Neuronal stem cell (in vitro differentiated cells): Measurements from ENCODE around the gene EIF4E.
"Not testable (repeated sequence)": the region's sequence is repeated elsewhere in the genome, so short reads cannot be mapped to it uniquely, and the experiment has no call there.

Source experiments
- DNase-seq: peaks from one replicate; pipeline ENCODE4 v3.0.0-alpha.2; 2013; ENCODE audit warnings: low spot score
- H2AFZ ChIP-seq: one replicate; pipeline ENCODE4 v1.6.1; 2013; ENCODE audit warnings: mild to moderate bottlenecking, low read length, inconsistent platforms
- H2AK5ac ChIP-seq: 2 replicates; pipeline ENCODE4 v1.6.1; 2013; ENCODE audit warnings: low read depth, mild to moderate bottlenecking, inconsistent platforms, low read length, moderate library complexity, mixed read lengths
- H2BK120ac ChIP-seq: 2 replicates; pipeline ENCODE4 v1.6.1; 2013; ENCODE audit warnings: low read depth, mild to moderate bottlenecking, inconsistent platforms, low read length, moderate library complexity, mixed read lengths
- H2BK12ac ChIP-seq: one replicate; pipeline ENCODE4 v1.6.1; 2013; ENCODE audit warnings: low read length, inconsistent platforms
- H2BK15ac ChIP-seq: 2 replicates; pipeline ENCODE4 v1.6.1; 2013; ENCODE audit warnings: mild to moderate bottlenecking, low read length, inconsistent platforms, mixed read lengths
- H2BK5ac ChIP-seq: one replicate; pipeline ENCODE4 v1.6.1; 2013; ENCODE audit warnings: inconsistent platforms, mild to moderate bottlenecking, low read length, moderate library complexity
- H3K14ac ChIP-seq: one replicate; pipeline ENCODE4 v1.6.1; 2013; ENCODE audit warnings: low read length, inconsistent platforms
- H3K18ac ChIP-seq: 2 replicates; pipeline ENCODE4 v1.6.1; 2013; ENCODE audit warnings: low read length, inconsistent platforms
- H3K23ac ChIP-seq: 2 replicates; pipeline ENCODE4 v1.6.1; 2013; ENCODE audit warnings: low read depth, mild to moderate bottlenecking, mixed read lengths, low read length, inconsistent platforms; ENCODE audit not compliant: poor library complexity
- H3K27ac ChIP-seq: replicated peaks from 3 replicates; pipeline ENCODE4 v1.5.1; 2013; ENCODE audit warnings: low read length, inconsistent platforms
- H3K27me3 ChIP-seq, 3 experiments: 2 replicates each; pipeline ENCODE4 v1.6.1; 2013; ENCODE audit warnings: low read length in 3 of 3, mild to moderate bottlenecking in 2 of 3, inconsistent platforms in 1 of 3, low read depth in 1 of 3, mixed read lengths in 1 of 3, moderate library complexity in 1 of 3; ENCODE audit not compliant: control insufficient read depth in 3 of 3, insufficient read depth in 3 of 3
- H3K36me3 ChIP-seq, 2 donors: replicated peaks in 1 of 2; 2 replicates each; pipeline ENCODE4 v1.6.1; 2013; ENCODE audit warnings: low read length in 2 of 2; ENCODE audit not compliant: control insufficient read depth in 2 of 2, insufficient read depth in 2 of 2
- H3K4ac ChIP-seq: 2 replicates; pipeline ENCODE4 v1.6.1; 2013; ENCODE audit warnings: inconsistent platforms, mild to moderate bottlenecking, low read length, moderate library complexity
- H3K4me1 ChIP-seq, 2 donors: 1 replicate in 1 of 2; 2 replicates in 1 of 2; pipeline ENCODE4 v1.6.1; 2013; ENCODE audit warnings: low read length in 2 of 2, low read depth in 1 of 2; ENCODE audit not compliant: control insufficient read depth in 2 of 2, insufficient read depth in 1 of 2
- H3K4me2 ChIP-seq: one replicate; pipeline ENCODE4 v1.6.1; 2013; ENCODE audit warnings: mild to moderate bottlenecking, low read length, inconsistent platforms; ENCODE audit not compliant: insufficient read depth, poor library complexity, severe bottlenecking
- H3K4me3 ChIP-seq, 2 donors: 2 replicates each; pipeline ENCODE4 v1.5.1; 2013; ENCODE audit warnings: low read length in 2 of 2, mild to moderate bottlenecking in 2 of 2, inconsistent platforms in 1 of 2, moderate library complexity in 1 of 2
- H3K79me1 ChIP-seq: one replicate; pipeline ENCODE4 v1.6.1; 2013; ENCODE audit warnings: low read depth, mild to moderate bottlenecking, inconsistent platforms, low read length, moderate library complexity
- H3K9ac ChIP-seq: one replicate; pipeline ENCODE4 v1.6.1; 2013; ENCODE audit warnings: mild to moderate bottlenecking, low read depth, low read length, inconsistent platforms; ENCODE audit not compliant: poor library complexity
- H3K9me3 ChIP-seq, 2 donors: replicated peaks in 1 of 2; 2 replicates each; pipeline versions ENCODE3 to v1.6.1; 2013; ENCODE audit warnings: low read length in 2 of 2, mild to moderate bottlenecking in 2 of 2, inconsistent platforms in 1 of 2, low read depth in 1 of 2, mixed read lengths in 1 of 2, moderate library complexity in 1 of 2; ENCODE audit not compliant: control insufficient read depth in 2 of 2, insufficient read depth in 1 of 2
- H4K8ac ChIP-seq: one replicate; pipeline ENCODE4 v1.6.1; 2013; ENCODE audit warnings: low read depth, mild to moderate bottlenecking, inconsistent platforms, low read length, moderate library complexity
- H4K91ac ChIP-seq: one replicate; pipeline ENCODE4 v1.6.1; 2013; ENCODE audit warnings: low read length, low read depth, mild to moderate bottlenecking, inconsistent platforms; ENCODE audit not compliant: poor library complexity
- WGBS, 2 donors: extraction: QIAGEN DNeasy Blood & Tissue Kit; methylation state at CpG; one replicate each; pipeline ENCODE4 v1.1.7; 2013; ENCODE audit warnings: missing lambda C conversion rate in 2 of 2, mixed read lengths in 1 of 2; ENCODE audit not compliant: insufficient read length in 2 of 2, insufficient replicate concordance in 1 of 2; ENCODE audit errors: extremely low coverage in 2 of 2; 5-methylcytosine and 5-hydroxymethylcytosine counted together

The EIF4E gene

GRCh38 chr4:98935633-98936032 is 6.7 kb upstream of the EIF4E start:
- H2BK120ac ChIP-seq: no peak overlapping the region
- no peak overlapping the region for H3K4me2 ChIP-seq
- WGBS, 2 donors: no CpG with 5 or more reads among the region's 4 CpGs
- no peak for DNase-seq
- H3K14ac ChIP-seq: no peak overlapping the region
- no peak overlapping the region for H3K18ac ChIP-seq
- H3K79me1 ChIP-seq: no peaks in the 10 kb centered on the region
- H2BK15ac ChIP-seq: no peak overlapping the region
- H3K9me3 ChIP-seq: peaks cover 0 to under 1% of the 10 kb centered on the region in 2 donors
- no peak overlapping the region for H4K8ac ChIP-seq
- H3K4ac ChIP-seq: no peak overlapping the region
- no peaks in the 10 kb centered on the region for H3K4me1 ChIP-seq
- H2AK5ac ChIP-seq: no peak overlapping the region
- H3K4me3 ChIP-seq: no peak overlapping the region
- H2AFZ ChIP-seq: no peak overlapping the region
- H3K23ac ChIP-seq: no peak overlapping the region
- H4K91ac ChIP-seq: no peak overlapping the region
- H3K36me3 ChIP-seq: no peaks in the 10 kb centered on the region
- no peaks in the 10 kb centered on the region for H3K27me3 ChIP-seq
- no peak overlapping the region for H2BK5ac ChIP-seq
- H3K9ac ChIP-seq: no peak overlapping the region
- H3K27ac ChIP-seq: no peak overlapping the region
- no peak overlapping the region for H2BK12ac ChIP-seq

GRCh38 chr4:98934851-98935250 is 5.9 kb upstream of the EIF4E start:
- not testable (repeated sequence) for H2BK120ac ChIP-seq, H2BK5ac ChIP-seq, H3K36me3 ChIP-seq, H2AK5ac ChIP-seq, H3K4me1 ChIP-seq, H3K79me1 ChIP-seq, H2BK15ac ChIP-seq, H2AFZ ChIP-seq, H3K23ac ChIP-seq, H3K9me3 ChIP-seq, H4K8ac ChIP-seq, H3K4me2 ChIP-seq, H4K91ac ChIP-seq, H3K4me3 ChIP-seq, H3K9ac ChIP-seq, H3K27ac ChIP-seq, H3K4ac ChIP-seq, H2BK12ac ChIP-seq, H3K14ac ChIP-seq, H3K18ac ChIP-seq, H3K27me3 ChIP-seq, DNase-seq
- no CpG with 5 or more reads among the region's 7 CpGs for WGBS, 2 donors

GRCh38 chr4:98932539-98932938 is 3.6 kb upstream of the EIF4E start:
- Histone ChIP-seq H3K23ac (no peak overlapping the region), H3K4me3 (no peak overlapping the region), H2BK15ac (no peak overlapping the region)

GRCh38 chr4:98930311-98930865 is 1.5 kb upstream of the EIF4E start:
- no peak overlapping the region for H2BK15ac ChIP-seq
- no peak overlapping the region for H3K23ac ChIP-seq
- no peak overlapping the region for H3K18ac ChIP-seq
- no peak overlapping the region for H4K8ac ChIP-seq
- H3K14ac ChIP-seq: no peak overlapping the region
- peaks cover 6% of the 10 kb centered on the region for H3K79me1 ChIP-seq
- no peak overlapping the region for H4K91ac ChIP-seq
- no peak overlapping the region for H2AK5ac ChIP-seq
- H2BK5ac ChIP-seq: no peak overlapping the region
- no peak overlapping the region for H3K9ac ChIP-seq
- no peak overlapping the region for H3K4ac ChIP-seq
- H2AFZ ChIP-seq: no peak overlapping the region
- peaks cover 4 to 15% of the 10 kb centered on the region in 2 donors for H3K36me3 ChIP-seq
- H3K27me3 ChIP-seq: no peaks in the 10 kb centered on the region
- H3K4me3 ChIP-seq: no peak overlapping the region
- no peak overlapping the region for H2BK12ac ChIP-seq
- no peak overlapping the region for H3K4me2 ChIP-seq
- H3K27ac ChIP-seq: no peak overlapping the region
- peaks cover 0 to 4% of the 10 kb centered on the region in 2 donors for H3K4me1 ChIP-seq
- peaks cover 6 to 25% of the 10 kb centered on the region in 2 donors for H3K9me3 ChIP-seq
- no peak for DNase-seq
- no peak overlapping the region for H2BK120ac ChIP-seq
- no CpG with 5 or more reads among the region's 2 CpGs for WGBS, 2 donors

More at GRCh38 chr4:98932539-98932938, 3.6 kb upstream of the EIF4E start:
- no CpG with 5 or more reads among the region's 3 CpGs for WGBS, 2 donors
- peaks cover 6 to 12% of the 10 kb centered on the region in 2 donors for H3K9me3 ChIP-seq
- H3K4ac ChIP-seq: no peak overlapping the region
- H3K14ac ChIP-seq: no peak overlapping the region
- H2AFZ ChIP-seq: no peak overlapping the region
- peaks cover 0 to 4% of the 10 kb centered on the region in 2 donors for H3K4me1 ChIP-seq
- no peak overlapping the region for H3K27ac ChIP-seq
- no peak overlapping the region for H3K18ac ChIP-seq
- no peak overlapping the region for H2AK5ac ChIP-seq
- no peaks in the 10 kb centered on the region for H3K36me3 ChIP-seq
- H2BK12ac ChIP-seq: no peak overlapping the region
- no peak overlapping the region for H2BK5ac ChIP-seq
- peaks cover 6% of the 10 kb centered on the region for H3K79me1 ChIP-seq
- no peak overlapping the region for H4K8ac ChIP-seq
- DNase-seq: no peak
- H2BK120ac ChIP-seq: no peak overlapping the region
- no peak overlapping the region for H4K91ac ChIP-seq
- no peaks in the 10 kb centered on the region for H3K27me3 ChIP-seq
- H3K4me2 ChIP-seq: no peak overlapping the region
- no peak overlapping the region for H3K9ac ChIP-seq
